ENCODE data around the gene NPAS4. TPM values are rescaled to one million over a fixed set of nuclear protein-coding genes. Genes with fewer than 3 reads are reported as not detected.
A peak's percentile ranks its signal among the peaks of the same experiment; 100 is the strongest.

Gene NPAS4
- total and polyA plus RNA-seq, 9 of the 15 experiments (the other 6 are each of a cell fraction or from before 2014, with no cell fraction given), result not detected

DNA sequence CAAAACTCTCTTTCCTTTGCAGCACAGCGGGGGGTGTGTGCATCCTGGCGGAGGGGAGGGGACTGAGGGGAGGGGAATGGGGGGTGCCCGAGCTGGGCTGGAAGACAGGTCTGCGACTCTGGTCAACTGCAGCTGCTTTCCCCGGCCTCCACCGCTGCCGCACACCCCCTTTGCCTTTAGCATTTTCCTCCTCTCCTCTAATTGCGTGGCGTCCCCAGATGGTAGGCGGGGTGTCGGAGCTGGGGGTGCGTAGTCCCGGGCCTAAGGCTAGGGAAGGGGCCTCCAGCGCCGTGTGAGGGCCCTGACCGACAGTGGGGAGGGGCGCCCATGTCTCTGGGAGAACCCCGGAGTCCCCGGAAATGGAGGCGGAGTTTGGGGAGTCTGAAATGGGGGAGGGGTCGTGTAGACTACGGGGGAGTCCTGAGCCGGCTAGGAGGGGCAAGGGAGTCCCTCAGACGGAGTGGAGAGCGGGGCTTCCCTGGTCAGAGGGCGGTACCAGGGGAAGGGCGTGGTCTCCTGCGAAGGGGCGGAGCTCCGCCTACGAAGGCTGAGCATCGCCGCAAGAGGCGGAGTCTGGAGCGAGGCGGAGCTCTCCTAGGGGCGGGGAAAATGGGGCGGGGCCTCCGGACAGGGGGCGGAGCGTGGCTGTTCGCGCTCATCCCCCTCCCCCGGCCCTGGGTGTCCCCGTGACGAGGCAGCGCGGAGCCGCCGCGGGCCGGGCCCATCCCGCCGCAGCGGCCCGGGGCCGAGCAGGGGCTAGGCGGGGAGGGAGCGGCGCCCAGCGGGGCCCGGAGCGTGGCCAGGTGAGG lies 45.6 kb downstream of the NPAS4 start, which contains the start of gene PELI3 (continued):
- TF ChIP-seq, protein P1, sequence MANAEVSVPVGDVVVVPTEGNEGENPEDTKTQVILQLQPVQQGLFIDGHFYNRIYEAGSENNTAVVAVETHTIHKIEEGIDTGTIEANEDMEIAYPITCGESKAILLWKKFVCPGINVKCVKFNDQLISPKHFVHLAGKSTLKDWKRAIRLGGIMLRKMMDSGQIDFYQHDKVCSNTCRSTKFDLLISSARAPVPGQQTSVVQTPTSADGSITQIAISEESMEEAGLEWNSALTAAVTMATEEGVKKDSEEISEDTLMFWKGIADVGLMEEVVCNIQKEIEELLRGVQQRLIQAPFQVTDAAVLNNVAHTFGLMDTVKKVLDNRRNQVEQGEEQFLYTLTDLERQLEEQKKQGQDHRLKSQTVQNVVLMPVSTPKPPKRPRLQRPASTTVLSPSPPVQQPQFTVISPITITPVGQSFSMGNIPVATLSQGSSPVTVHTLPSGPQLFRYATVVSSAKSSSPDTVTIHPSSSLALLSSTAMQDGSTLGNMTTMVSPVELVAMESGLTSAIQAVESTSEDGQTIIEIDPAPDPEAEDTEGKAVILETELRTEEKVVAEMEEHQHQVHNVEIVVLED (CRISPR knock-in tag; IDR thresholded peaks at IDR 0.05), result peak; percentile 27; the same call in 1 of the 2 replicates
- TF ChIP-seq ETS2 (tag; IDR thresholded peaks at IDR 0.05; ENCODE audit: borderline replicate concordance, poor library complexity, severe bottlenecking) (no peak), ZNF239 (CRISPR knock-in tag; IDR thresholded peaks at IDR 0.05) (no peak), BHLHE40 (IDR thresholded peaks at IDR 0.05; ENCODE audit: low read length) (no peak), JUNB (CRISPR knock-in tag; conservative IDR thresholded peaks at IDR 0.05) (no peak), DACH1 (IDR thresholded peaks at IDR 0.05; ENCODE audit: partially characterized antibody) (no peak), TAF7 (tag; IDR thresholded peaks at IDR 0.05) (no peak), MCM2 (IDR thresholded peaks at IDR 0.05; ENCODE audit: low read depth) (no peak), HDAC2 (IDR thresholded peaks at IDR 0.05) (0 out of 2 replicates have a peak, but pooled peaks have one; percentile 32), HDAC3 (IDR thresholded peaks at IDR 0.05; ENCODE audit: borderline replicate concordance, partially characterized antibody) (no peak), SREBF2 (CRISPR knock-in tag; IDR thresholded peaks at IDR 0.05) (no peak), SLC30A9 (CRISPR knock-in tag; IDR thresholded peaks at IDR 0.05) (no peak), MAFG (tag; conservative IDR thresholded peaks at IDR 0.05) (no peak), CXXC5 (CRISPR knock-in tag; IDR thresholded peaks at IDR 0.05) (no peak), IFI16 (CRISPR knock-in tag; IDR thresholded peaks at IDR 0.05) (no peak), HDGF (IDR thresholded peaks at IDR 0.05) (no peak), ZSCAN29 (IDR thresholded peaks at IDR 0.05) (no peak), KLF6 (CRISPR knock-in tag; IDR thresholded peaks at IDR 0.05; ENCODE audit: borderline replicate concordance) (no peak), HMGXB4 (CRISPR knock-in tag; IDR thresholded peaks at IDR 0.05) (0 out of 2 replicates have a peak, but pooled peaks have one; percentile 8), ARID3B (CRISPR knock-in tag; IDR thresholded peaks at IDR 0.05; ENCODE audit: borderline replicate concordance) (no peak)
- TF ChIP-seq, protein P2, sequence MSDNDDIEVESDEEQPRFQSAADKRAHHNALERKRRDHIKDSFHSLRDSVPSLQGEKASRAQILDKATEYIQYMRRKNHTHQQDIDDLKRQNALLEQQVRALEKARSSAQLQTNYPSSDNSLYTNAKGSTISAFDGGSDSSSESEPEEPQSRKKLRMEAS (CRISPR knock-in tag; IDR thresholded peaks at IDR 0.05), result no peak; the same call in 1 of the 2 replicates
- TF ChIP-seq, protein P3, sequence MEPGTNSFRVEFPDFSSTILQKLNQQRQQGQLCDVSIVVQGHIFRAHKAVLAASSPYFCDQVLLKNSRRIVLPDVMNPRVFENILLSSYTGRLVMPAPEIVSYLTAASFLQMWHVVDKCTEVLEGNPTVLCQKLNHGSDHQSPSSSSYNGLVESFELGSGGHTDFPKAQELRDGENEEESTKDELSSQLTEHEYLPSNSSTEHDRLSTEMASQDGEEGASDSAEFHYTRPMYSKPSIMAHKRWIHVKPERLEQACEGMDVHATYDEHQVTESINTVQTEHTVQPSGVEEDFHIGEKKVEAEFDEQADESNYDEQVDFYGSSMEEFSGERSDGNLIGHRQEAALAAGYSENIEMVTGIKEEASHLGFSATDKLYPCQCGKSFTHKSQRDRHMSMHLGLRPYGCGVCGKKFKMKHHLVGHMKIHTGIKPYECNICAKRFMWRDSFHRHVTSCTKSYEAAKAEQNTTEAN (CRISPR knock-in tag; IDR thresholded peaks at IDR 0.05), result no peak
